Endodermal cell (in vitro differentiated cells): ENCODE measurements around the gene RAB15. TPM values are rescaled to one million over a fixed set of nuclear protein-coding genes. Genes with fewer than 3 reads are reported as not detected.
A peak's percentile ranks its signal among the peaks of the same experiment; 100 is the strongest.
"Not testable (repeated sequence)": the region's sequence is repeated elsewhere in the genome, so short reads cannot be mapped to it uniquely, and the experiment has no call there.

Experiments
- DNase-seq: peaks from one replicate; pipeline ENCODE4 v3.0.0-alpha.2; 2017
- H3K27ac ChIP-seq: 2 replicates; pipeline ENCODE4 v1.5.1; 2013; ENCODE audit warnings: mild to moderate bottlenecking, low read depth, low read length, moderate library complexity
- H3K27me3 ChIP-seq: 2 replicates; pipeline ENCODE4 v1.6.1; 2013; ENCODE audit warnings: mild to moderate bottlenecking, low read length, moderate library complexity; ENCODE audit not compliant: insufficient read depth, control insufficient read depth, poor library complexity, severe bottlenecking
- H3K36me3 ChIP-seq: 2 replicates; pipeline ENCODE4 v1.7.0; 2013; ENCODE audit warnings: mild to moderate bottlenecking, low read length, moderate library complexity; ENCODE audit not compliant: control insufficient read depth, insufficient read depth
- H3K4me1 ChIP-seq: one replicate; pipeline ENCODE4 v1.7.0; 2013; ENCODE audit warnings: low read length; ENCODE audit not compliant: control insufficient read depth, insufficient read depth
- H3K4me3 ChIP-seq: 2 replicates; pipeline ENCODE4 v1.5.1; 2013; ENCODE audit warnings: mild to moderate bottlenecking, low read length, moderate library complexity
- H3K9ac ChIP-seq: 2 replicates; pipeline ENCODE4 v1.6.1; 2013; ENCODE audit warnings: mild to moderate bottlenecking, low read length, moderate library complexity; ENCODE audit not compliant: poor library complexity, severe bottlenecking; ENCODE audit errors: extremely low read depth
- H3K9me3 ChIP-seq: 2 replicates; pipeline ENCODE4 v1.6.1; 2013; ENCODE audit warnings: mild to moderate bottlenecking, low read length, moderate library complexity; ENCODE audit not compliant: control insufficient read depth
- H3K27ac Mint-ChIP-seq: 2 replicates; pipeline ENCODE4 v1.8.0; 2020; ENCODE audit warnings: mixed read lengths
- H3K27me3 Mint-ChIP-seq: 2 replicates; pipeline ENCODE4 v1.8.0; 2021; ENCODE audit warnings: mild to moderate bottlenecking, mixed read lengths; ENCODE audit not compliant: insufficient read depth
- H3K36me3 Mint-ChIP-seq: 2 replicates; pipeline ENCODE4 v1.8.0; 2020; ENCODE audit warnings: low read depth, mixed read lengths
- H3K4me1 Mint-ChIP-seq: 2 replicates; pipeline ENCODE4 v1.8.0; 2020; ENCODE audit warnings: mixed read lengths
- H3K4me3 Mint-ChIP-seq: 2 replicates; pipeline ENCODE4 v1.8.0; 2020; ENCODE audit warnings: mild to moderate bottlenecking, moderate library complexity, mixed read lengths
- H3K9me3 Mint-ChIP-seq: 2 replicates; pipeline ENCODE4 v1.8.0; 2020; ENCODE audit warnings: mild to moderate bottlenecking, mixed read lengths
- CTCF ChIP-seq: fragments of 200-600 bp; sonication (generic); conservative IDR thresholded peaks from 2 replicates; pipeline ENCODE4 v1.5.0; 2021; ENCODE audit warnings: antibody characterized with exemption, mild to moderate bottlenecking
- WGBS, 2 experiments: methylation state at CpG; one replicate each; pipeline versions ENCODE4 v1.1.5 to v1.1.7; 2013; ENCODE audit warnings: missing lambda C conversion rate in 2 of 2, mixed read lengths in 1 of 2; ENCODE audit not compliant: insufficient coverage in 1 of 2, insufficient read length in 1 of 2; 5-methylcytosine and 5-hydroxymethylcytosine counted together
- total RNA-seq, 2 donors: library from RNA; stranded (reverse); fragmentation: NEBNext Ultra II Directional in 1 of 2; extraction: Animal tissue kit (Norgen Biotek cat#: 25700) in 1 of 2; gene quantifications; 2 replicates in 1 of 2; 3 replicates in 1 of 2; pipeline ENCODE4 v1.2.1, GENCODE V29; 2021

The RAB15 gene
- total RNA-seq, 2 donors from 2014 or later, result 48.7 to 77.2 TPM

DNA sequence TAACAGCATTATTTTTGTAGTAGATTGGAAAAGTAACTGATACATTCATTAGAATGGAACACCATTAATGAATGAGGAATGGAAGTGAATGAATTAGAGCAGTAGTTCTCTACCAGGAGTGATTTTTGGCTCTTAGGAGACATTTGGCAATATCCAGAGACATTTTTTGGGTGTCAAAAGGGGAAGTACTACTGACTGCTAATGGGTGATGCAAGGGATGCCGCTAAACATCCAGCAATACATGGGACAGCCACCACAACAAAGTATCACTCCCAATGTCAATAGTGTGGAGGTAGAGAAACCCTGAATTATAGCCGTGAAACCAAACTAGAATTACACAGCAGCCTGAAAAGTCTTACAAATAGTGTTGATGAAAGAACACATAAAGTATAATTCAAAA, 56.3 kb downstream of the RAB15 start:
- 100% methylated on average over 1 of the region's 2 CpGs; no CpG with 5 or more reads in 1 of the 2 experiments for WGBS, 2 experiments
- H3K36me3 Mint-ChIP-seq, result peaks cover 8% of the 10 kb centered on the region
- Histone ChIP-seq H3K27ac (no peak overlapping the region), H3K4me1 (no peaks in the 10 kb centered on the region), H3K9ac (no peak overlapping the region), H3K36me3 (no peaks in the 10 kb centered on the region), H3K27me3 (no peaks in the 10 kb centered on the region), H3K4me3 (peak overlapping the region; percentile 88), H3K9me3 (no peaks in the 10 kb centered on the region)
- no peaks in the 10 kb centered on the region for H3K9me3 Mint-ChIP-seq
- peaks cover 8% of the 10 kb centered on the region for H3K4me1 Mint-ChIP-seq
- H3K27ac Mint-ChIP-seq, result no peak overlapping the region
- H3K4me3 Mint-ChIP-seq, result peak overlapping the region; percentile 86
- no peaks in the 10 kb centered on the region for H3K27me3 Mint-ChIP-seq
- no peak for DNase-seq
- no peak for TF ChIP-seq CTCF

DNA sequence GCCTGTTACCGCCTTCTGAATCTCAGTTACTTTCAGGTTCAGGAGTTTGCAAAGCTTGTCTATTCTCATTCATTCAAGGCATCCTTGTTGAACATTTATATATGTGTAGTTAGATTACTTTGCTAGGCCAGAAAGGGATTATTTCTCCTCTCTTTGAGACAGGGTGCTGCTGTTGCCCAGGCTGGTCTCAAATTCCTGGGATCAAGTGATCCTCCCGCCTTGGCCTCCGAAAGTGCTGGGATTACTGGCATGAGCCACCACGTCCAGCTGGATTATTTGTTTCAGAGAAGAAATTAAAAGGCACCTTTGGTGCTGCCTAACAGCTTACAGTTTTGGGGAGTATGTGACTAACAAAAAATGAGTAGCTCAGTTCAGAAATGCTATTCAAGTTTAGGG, 57.1 kb downstream of the RAB15 start:
- no peaks in the 10 kb centered on the region for H3K36me3 ChIP-seq
- H3K4me1 Mint-ChIP-seq, result peaks cover 8% of the 10 kb centered on the region
- WGBS, 2 experiments, result 53 to 66% methylated on average over 4 of the region's 4 CpGs

DNA sequence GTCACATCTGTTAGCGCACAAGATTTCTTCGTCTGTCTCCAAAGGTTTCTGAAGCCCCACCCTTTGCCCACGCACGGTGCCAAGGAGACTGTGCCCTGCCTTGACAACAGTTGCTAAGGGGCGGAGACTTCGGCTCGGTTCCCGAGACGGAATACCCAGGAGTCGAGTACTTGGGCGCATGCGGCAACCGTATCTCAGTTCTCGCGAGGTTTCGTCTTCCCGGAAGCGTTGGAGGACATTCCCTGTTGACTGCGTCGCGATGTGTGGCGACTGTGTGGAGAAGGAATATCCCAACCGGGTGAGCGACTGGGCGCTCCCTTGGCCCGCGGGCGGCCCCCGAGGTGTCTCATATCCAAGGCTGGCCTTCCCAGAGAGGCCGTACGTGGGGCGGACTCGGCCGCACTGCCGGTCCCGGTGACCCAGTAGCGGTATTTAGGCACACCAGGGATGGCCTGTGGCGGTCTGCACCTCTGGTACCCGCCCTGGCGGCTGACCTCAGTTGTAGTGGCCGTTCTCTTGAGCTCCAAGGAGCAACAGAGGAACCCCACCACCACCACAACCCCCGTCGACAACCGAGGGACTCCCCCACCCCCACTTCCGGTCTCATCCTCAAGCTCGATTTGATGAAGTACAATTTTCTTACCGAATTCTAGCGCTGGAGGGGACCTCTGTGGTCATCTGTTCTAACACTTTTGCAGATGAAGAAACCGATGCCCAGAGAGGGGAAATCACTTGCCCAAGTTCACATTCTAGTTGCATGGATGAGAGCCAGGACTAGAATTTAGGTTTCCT, 57.7 kb downstream of the RAB15 start, which contains the start of gene CHURC1:
TSS of gene CHURC1 (plus strand) at position 219 of the 792 bp plus-strand sequence. CDS start at position 260, 41 bp downstream.
- Histone ChIP-seq H3K9ac (peak within 1 kb of the TSS; percentile 94), H3K4me3 (peak within 1 kb of the TSS; percentile 88), H3K27me3 (no peaks in the 10 kb centered on the region), H3K36me3 (no peaks in the 10 kb centered on the region), H3K27ac (peak within 1 kb of the TSS; percentile 54), H3K4me1 (no peaks in the 10 kb centered on the region), H3K9me3 (no peaks in the 10 kb centered on the region)
- TF ChIP-seq CTCF, result peak; percentile 25
- no peaks in the 10 kb centered on the region for H3K9me3 Mint-ChIP-seq
- WGBS, 2 experiments, result 0 to 1% methylated on average over 13 to 49 of the region's 49 CpGs
- no peaks in the 10 kb centered on the region for H3K27me3 Mint-ChIP-seq
- H3K27ac Mint-ChIP-seq, result peak within 1 kb of the TSS; percentile 69
- H3K4me1 Mint-ChIP-seq, result peaks cover 8% of the 10 kb centered on the region
- H3K4me3 Mint-ChIP-seq, result peak within 1 kb of the TSS; percentile 86
- peaks cover 8% of the 10 kb centered on the region for H3K36me3 Mint-ChIP-seq
- DNase-seq, result peak; percentile 98

More for the DNA sequence above, 57.1 kb downstream of the RAB15 start:
- H3K9me3 Mint-ChIP-seq, result no peaks in the 10 kb centered on the region
- H3K4me3 ChIP-seq, result peak overlapping the region; percentile 88
- H3K4me3 Mint-ChIP-seq, result peak overlapping the region; percentile 86
- peaks cover 8% of the 10 kb centered on the region for H3K36me3 Mint-ChIP-seq
- H3K9ac ChIP-seq, result peak overlapping the region; percentile 94
- H3K9me3 ChIP-seq, result no peaks in the 10 kb centered on the region
- peak overlapping the region; percentile 69 for H3K27ac Mint-ChIP-seq
- no peaks in the 10 kb centered on the region for H3K4me1 ChIP-seq
- no peaks in the 10 kb centered on the region for H3K27me3 ChIP-seq
- TF ChIP-seq CTCF, result no peak
- H3K27me3 Mint-ChIP-seq, result no peaks in the 10 kb centered on the region
- DNase-seq, result no peak
- H3K27ac ChIP-seq, result no peak overlapping the region

GRCh38 chr14:64913477-64913876, 58.7 kb downstream of the RAB15 start:
- H3K27ac Mint-ChIP-seq, H3K4me1 ChIP-seq, H3K9me3 Mint-ChIP-seq, H3K4me1 Mint-ChIP-seq, H3K27me3 ChIP-seq, H3K9me3 ChIP-seq, H3K36me3 ChIP-seq, H3K36me3 Mint-ChIP-seq, H3K27me3 Mint-ChIP-seq, H3K9ac ChIP-seq, H3K27ac ChIP-seq, DNase-seq: not testable (repeated sequence)
- H3K4me3 Mint-ChIP-seq, result peak overlapping the region; percentile 86
- 45% methylated on average over 1 of the region's 5 CpGs; no CpG with 5 or more reads in 1 of the 2 experiments for WGBS, 2 experiments
- peak overlapping the region; percentile 88 for H3K4me3 ChIP-seq
